Rectal smooth muscle tissue (tissue), 1 donor: Measurements from ENCODE around the gene NDUFS6.
"Not testable (repeated sequence)": the region's sequence is repeated elsewhere in the genome, so short reads cannot be mapped to it uniquely, and the experiment has no call there.

ENCODE experiments used
- H3K27ac ChIP-seq: one replicate; pipeline ENCODE4 v1.7.0; 2013; ENCODE audit warnings: low read depth, low read length, inconsistent platforms
- H3K27me3 ChIP-seq: one replicate; pipeline ENCODE4 v1.7.0; 2013; ENCODE audit warnings: low read length; ENCODE audit not compliant: control insufficient read depth, insufficient read depth
- H3K36me3 ChIP-seq: one replicate; pipeline ENCODE4 v1.7.0; 2013; ENCODE audit warnings: low read length; ENCODE audit not compliant: control insufficient read depth, insufficient read depth
- H3K4me1 ChIP-seq: one replicate; pipeline ENCODE4 v1.7.0; 2013; ENCODE audit warnings: low read length; ENCODE audit not compliant: control insufficient read depth, insufficient read depth
- H3K4me3 ChIP-seq: one replicate; pipeline ENCODE4 v1.7.0; 2013; ENCODE audit warnings: low read length
- H3K9ac ChIP-seq: one replicate; pipeline ENCODE4 v1.7.0; 2013; ENCODE audit warnings: low read length

NDUFS6 gene

DNA sequence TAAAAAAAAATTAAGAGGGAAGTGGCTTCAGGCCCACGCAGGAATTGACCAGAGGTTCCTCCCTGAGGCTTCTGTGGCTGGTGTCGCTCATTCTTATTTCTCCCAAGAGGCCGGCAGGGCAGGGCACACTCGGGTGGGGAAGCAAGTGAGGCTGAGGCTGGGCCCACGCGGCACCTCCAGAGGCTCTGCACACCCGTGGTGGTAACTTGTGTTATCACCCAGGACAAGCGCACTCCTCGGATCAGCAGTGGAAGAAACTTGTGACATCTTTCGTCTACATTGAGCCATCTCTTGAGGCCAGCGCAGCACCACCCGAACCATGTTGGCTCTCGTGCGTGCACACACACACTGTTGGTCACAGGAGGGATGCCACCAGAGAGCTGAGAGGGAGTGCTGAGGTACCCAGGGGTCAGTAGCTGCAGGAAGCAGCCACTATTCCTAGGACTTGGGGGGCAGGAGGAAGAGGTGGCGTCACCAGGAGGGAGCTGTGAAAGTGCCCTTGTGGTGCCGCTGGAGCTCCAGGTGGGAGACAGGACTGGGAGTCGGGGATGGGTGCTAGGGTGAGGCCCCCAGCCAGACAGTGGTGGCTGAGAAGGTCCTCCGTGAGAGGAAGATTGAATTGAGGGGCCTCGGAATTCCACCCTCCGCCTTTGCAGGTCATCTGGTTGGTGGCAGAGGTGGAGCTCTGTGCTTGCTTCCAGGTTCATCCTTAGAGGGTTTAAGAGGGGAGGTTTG, 6.4 kb downstream of the NDUFS6 start:
- Histone ChIP-seq H3K27ac (no peak overlapping the region), H3K36me3 (peaks cover 43% of the 10 kb centered on the region), H3K4me3 (no peak overlapping the region), H3K4me1 (no peaks in the 10 kb centered on the region), H3K27me3 (no peaks in the 10 kb centered on the region), H3K9ac (no peak overlapping the region)

DNA sequence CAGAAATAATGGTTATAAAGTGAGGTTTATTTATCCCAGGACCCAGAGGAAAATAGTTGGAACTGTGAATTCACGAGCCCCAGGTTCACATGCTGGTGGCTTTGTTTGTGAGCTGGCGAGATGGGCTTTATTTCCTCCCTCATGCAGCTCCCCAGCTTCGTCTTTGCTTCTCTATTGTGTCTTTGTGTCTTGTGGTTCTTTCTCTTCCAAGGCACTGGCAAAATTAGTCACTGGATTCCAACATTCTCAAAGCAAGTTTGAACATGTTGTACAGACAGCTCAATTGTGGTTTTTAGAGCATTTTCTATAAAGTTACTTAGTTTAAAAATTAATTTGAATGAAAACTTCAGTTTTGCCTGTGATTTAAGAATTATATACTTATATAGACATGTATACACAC, 7.2 kb downstream of the NDUFS6 start:
- Histone ChIP-seq H3K27me3 (no peaks in the 10 kb centered on the region), H3K27ac (no peak overlapping the region), H3K4me1 (no peaks in the 10 kb centered on the region), H3K36me3 (peaks cover 42% of the 10 kb centered on the region), H3K4me3 (no peak overlapping the region), H3K9ac (no peak overlapping the region)

DNA sequence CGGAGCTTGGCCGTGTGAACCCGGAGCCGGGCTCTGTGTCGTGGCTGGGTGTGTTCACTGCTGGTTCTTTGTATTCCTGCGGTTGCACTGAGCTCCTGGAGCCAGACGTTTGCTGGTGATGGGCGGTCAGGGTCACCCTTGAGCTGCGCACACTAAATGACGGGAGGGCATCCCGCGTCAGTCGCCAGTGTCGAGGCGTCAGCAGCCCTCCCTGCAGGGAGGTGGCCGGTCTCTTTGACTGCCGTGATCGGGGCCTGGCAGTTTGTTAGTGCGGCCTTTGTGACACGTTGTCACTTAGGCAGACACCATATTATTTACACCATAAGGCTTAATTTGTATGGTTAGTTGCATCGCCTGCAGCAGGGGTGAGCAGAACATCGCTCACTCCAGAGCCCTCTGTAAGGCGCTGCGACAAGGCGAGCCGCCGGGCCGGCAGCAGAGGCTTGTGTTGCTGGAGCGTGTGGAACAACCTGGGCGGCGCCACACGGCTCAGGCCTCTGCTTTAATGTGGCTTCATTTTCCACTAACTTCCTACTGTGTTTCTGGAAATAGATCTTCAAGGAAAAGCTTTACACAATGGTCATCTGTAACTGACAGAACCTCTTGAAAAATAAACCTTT, 8.3 kb downstream of the NDUFS6 start:
- peaks cover 38% of the 10 kb centered on the region for H3K36me3 ChIP-seq
- H3K27me3 ChIP-seq, result no peaks in the 10 kb centered on the region
- H3K9ac ChIP-seq, result no peak overlapping the region
- H3K4me1 ChIP-seq, result no peaks in the 10 kb centered on the region
- H3K4me3 ChIP-seq, result no peak overlapping the region
- H3K27ac ChIP-seq, result no peak overlapping the region

DNA sequence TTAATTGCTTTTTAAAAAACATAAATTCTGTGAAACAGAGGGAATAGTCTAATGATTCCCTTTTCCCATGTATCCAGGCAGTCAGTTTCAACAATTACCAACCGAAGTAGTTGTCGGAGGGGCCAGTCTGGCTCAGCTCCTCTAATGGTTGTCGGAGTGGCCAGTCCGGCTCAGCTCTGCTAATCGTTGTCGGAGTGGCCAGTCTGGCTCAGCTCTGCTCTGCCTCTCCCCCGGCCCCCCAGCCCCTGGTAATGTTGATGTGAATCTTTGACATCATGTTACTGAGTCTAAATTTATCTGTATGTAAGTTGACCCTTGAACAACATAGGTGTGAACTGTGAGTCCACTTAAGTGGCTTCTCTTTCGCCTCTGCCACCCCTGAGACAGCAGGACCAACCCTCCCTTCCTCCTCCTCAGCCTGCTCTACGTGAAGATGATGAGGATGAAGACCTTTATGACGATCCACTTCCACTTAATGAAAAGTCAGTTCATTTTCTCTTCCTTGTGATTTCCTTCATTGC, 9.4 kb downstream of the NDUFS6 start:
- Histone ChIP-seq H3K4me3 (no peak overlapping the region), H3K36me3 (peaks cover 39% of the 10 kb centered on the region), H3K27ac (no peak overlapping the region), H3K27me3 (no peaks in the 10 kb centered on the region), H3K9ac (no peak overlapping the region), H3K4me1 (no peaks in the 10 kb centered on the region)

DNA sequence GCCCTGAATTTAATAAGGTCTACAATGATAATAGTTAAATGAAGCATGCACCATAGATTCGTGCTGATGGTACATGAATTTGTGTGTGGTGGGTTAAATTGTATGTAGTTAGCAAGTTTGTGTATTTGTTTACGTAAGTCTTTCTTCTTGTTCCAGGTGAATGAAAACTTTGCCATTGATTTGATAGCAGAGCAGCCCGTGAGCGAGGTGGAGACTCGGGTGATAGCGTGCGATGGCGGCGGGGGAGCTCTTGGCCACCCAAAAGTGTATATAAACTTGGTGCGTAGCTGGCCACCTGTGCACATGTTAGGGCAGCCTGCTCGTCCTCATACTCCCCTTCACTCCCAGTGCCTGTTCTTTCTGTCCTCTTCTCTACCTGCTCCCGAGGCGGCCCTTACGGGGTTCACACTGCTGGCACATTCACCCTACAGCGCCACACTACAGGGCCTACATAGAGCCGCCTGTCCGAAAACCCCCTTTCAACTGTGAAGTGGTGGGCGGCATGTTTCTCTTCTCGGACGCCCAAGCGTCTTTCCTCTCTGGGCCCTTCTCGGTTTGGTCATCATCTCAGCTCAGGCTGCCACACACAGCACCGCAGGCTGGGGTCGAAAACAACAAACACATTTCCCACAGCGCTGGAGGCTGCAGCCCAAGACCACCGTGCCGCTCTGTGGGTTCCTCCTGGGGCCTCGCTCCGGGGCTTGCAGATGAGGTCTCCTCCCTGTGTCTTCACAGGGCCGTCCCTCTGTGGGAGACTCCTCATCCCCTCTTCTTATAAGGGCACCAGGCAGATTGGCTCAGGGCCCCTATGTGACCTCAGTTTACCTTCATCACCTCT, 13.2 kb downstream of the NDUFS6 start:
- Histone ChIP-seq H3K9ac (no peak overlapping the region), H3K4me3 (no peak overlapping the region), H3K36me3 (peaks cover 25% of the 10 kb centered on the region), H3K27ac (no peak overlapping the region), H3K27me3 (no peaks in the 10 kb centered on the region), H3K4me1 (no peaks in the 10 kb centered on the region)

DNA sequence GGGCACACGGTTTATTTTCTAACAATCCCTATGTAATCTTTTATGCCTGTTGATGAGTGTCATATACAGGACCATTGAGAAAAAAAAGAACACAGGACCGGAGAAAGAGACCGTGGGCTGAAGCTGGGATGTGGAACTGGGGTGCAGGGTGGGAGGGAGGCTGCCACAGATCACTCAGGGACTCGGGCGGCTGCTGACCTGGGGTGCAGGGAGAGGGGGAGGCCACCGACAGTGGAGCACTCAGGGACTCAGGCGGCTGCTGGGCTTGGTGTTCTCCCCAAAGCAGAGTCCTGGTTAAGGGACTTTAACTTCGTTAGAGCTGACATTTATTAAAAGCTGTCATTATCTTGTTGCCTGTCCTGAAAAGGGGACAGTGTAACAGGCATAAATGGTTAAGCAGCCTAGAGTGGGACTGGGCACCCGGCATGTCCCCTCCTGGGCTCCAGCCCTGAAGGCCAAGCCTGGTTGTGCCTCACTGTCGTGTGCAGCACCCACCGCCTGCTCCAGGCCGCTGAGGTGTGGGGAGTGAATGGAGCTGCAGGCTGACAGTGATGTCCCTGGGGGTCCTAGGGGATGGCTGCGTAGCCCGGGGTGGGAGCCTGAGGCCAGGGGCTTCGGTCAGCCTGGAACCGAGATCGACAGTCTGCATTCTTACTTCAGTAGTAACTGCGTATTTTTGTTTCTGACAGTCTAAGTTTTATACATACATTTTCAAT, 14.0 kb downstream of the NDUFS6 start:
- H3K9ac ChIP-seq, result no peak overlapping the region
- H3K4me3 ChIP-seq, result no peak overlapping the region
- H3K4me1 ChIP-seq, result no peaks in the 10 kb centered on the region
- no peaks in the 10 kb centered on the region for H3K27me3 ChIP-seq
- H3K36me3 ChIP-seq, result peaks cover 27% of the 10 kb centered on the region
- H3K27ac ChIP-seq, result no peak overlapping the region

DNA sequence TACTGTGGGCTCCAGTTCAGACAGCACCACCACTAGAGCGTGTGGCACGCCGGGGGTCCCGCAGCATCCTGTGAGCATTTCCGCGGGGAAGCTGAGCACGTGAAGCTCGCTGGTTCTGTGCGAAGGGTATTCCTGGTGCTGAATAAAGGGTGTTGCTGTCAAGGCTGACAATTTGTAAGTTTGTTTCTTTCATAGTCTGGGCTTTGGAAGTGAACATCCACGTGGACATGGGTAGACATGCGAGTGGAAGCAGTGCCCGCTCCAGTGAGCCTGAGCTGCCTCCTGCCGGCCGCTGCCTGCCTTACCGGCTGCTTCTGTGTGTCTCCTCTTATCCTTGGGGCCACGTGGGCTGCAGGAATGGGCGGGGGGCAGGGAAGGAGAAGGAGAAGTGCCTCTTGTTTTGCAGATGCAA, 14.7 kb downstream of the NDUFS6 start:
- H3K4me1 ChIP-seq, result no peaks in the 10 kb centered on the region
- H3K4me3 ChIP-seq, result no peak overlapping the region
- H3K27me3 ChIP-seq, result no peaks in the 10 kb centered on the region
- H3K9ac ChIP-seq, result no peak overlapping the region
- no peak overlapping the region for H3K27ac ChIP-seq
- H3K36me3 ChIP-seq, result peaks cover 33% of the 10 kb centered on the region

DNA sequence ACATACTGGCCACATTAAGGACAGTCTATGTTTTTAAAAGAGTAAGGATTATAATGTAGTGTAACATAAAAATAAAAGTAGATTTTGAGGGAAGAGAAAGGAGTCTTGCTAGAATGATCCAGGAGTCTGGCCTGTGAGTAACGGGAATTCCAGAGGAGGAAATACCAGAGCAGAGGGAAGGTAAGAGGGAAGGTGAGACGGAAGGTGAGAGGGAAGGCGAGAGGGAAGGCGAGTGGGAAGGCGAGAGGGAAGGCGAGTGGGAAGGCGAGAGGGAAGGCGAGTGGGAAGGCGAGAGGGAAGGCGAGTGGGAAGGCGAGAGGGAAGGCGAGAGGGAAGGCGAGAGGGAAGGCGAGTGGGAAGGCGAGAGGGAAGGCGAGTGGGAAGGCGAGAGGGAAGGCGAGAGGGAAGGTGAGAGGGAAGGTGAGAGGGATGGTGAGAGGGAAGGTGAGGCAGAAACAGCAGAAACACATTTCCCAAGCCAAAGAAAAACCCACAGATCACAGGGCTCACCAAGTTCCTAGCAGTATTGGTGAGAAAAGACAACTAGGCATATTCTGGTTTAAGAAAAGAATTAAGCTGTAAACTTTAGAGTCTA, 15.4 kb downstream of the NDUFS6 start:
- H3K9ac ChIP-seq, H3K4me1 ChIP-seq, H3K27me3 ChIP-seq, H3K27ac ChIP-seq, H3K4me3 ChIP-seq: not testable (repeated sequence)
- peaks cover 39% of the 10 kb centered on the region for H3K36me3 ChIP-seq

DNA sequence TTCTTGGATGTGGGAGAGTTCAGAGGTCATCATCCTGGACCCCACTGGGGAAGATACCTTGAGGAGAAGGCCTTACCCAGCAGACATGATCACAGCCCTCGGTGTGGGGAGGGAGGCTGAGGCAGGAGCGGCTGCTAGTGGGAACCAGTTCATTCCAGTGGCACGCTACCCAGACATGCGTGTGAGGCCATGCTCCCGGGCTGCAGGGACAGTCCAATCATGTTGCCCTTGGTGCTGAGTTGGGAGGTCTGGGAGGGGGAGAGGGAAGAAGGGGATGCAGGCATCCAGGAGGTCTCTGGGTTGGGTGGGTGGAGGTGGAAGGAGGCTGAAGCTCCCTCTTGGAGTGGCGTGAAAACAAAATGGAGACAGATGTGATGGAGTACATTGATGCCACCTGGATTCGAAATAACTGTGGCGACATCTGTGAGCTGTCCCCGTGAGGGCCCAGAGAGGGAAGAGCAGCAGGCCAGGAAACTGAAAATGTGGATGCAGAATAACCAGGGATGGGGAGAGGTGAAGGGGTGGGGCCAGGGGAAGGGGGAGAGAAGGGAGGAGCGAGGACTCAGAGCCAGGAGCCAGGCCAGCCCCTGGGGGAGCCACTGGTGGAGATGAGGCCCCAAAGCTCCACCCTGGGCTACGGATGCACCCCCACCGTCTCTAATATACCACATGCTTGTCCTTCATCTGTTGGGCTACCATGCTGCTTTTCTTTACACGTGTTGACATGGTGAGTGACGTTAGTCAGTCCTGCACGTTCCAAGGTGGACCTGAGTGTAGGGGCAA, 16.2 kb downstream of the NDUFS6 start:
- Histone ChIP-seq H3K4me1 (no peaks in the 10 kb centered on the region), H3K27ac (no peak overlapping the region), H3K27me3 (no peaks in the 10 kb centered on the region), H3K4me3 (no peak overlapping the region), H3K36me3 (peaks cover 41% of the 10 kb centered on the region), H3K9ac (no peak overlapping the region)

DNA sequence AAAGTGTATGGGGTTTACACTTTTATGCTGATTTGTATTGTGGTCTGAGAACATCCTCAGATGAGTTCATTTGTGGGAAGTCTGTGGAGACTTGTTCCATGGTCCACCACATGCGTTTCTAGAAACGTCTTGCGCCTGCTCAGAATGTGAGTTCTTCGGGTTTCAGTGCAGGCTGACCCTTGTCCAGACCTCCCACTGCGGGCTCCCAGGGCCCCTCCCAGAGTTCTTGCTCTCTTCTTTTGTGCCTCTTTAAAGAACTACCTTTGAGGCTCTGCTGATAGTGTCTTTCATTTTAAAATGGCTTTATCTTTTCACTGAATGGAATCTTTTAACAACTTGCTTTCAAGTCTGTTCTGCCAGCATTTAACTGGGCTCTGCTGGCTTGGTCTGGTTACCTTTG, 17.6 kb downstream of the NDUFS6 start:
- H3K36me3 ChIP-seq, result peaks cover 36% of the 10 kb centered on the region
- no peaks in the 10 kb centered on the region for H3K27me3 ChIP-seq
- no peak overlapping the region for H3K4me3 ChIP-seq
- H3K4me1 ChIP-seq, result no peaks in the 10 kb centered on the region
- H3K9ac ChIP-seq, result no peak overlapping the region
- H3K27ac ChIP-seq, result no peak overlapping the region

DNA sequence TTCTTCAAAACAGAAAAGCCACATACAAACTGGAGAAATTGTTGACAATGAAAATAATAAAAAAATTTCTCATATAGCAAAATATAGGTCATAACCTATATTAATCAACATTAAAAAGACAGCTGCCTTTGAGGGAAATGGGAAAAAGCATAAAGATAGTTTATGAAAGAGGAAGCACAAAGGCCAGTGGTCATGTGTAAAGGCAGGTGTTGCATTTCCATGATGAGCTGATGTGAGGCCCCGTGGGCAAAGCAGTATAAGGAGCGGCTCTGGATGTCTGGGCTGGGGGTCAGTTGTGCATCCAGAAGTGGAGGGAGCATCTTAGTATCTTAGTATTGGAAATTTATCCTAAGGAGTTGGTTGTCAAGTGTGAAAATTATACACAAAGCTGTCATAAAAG, 18.3 kb downstream of the NDUFS6 start:
- Histone ChIP-seq H3K27me3 (no peaks in the 10 kb centered on the region), H3K36me3 (peaks cover 33% of the 10 kb centered on the region), H3K4me3 (no peak overlapping the region), H3K27ac (no peak overlapping the region), H3K9ac (no peak overlapping the region), H3K4me1 (no peaks in the 10 kb centered on the region)
